NCI-H128 (cell line): ENCODE results near the gene KRT23.

Source experiments
- DNase-seq: peaks from one replicate; lab custom pipeline; 2025; ENCODE audit not compliant: unreplicated experiment; lab: John Stamatoyannopoulos, UW

Gene KRT23

GRCh38 chr17:40937384-40937819 lies at the start of gene KRT23:
TSS of gene KRT23 (minus strand) at chr17:40937646. CDS start at chr17:40936603, 1,043 bp downstream.
- DNase-seq: no peak

- no peak for DNase-seq
Measured at GRCh38 chr17:40986920-40987319, 49.5 kb upstream of the KRT23 start.

GRCh38 chr17:40984226-40984625 lies 46.8 kb upstream of the KRT23 start, which contains the start of gene KRT40:
TSS of gene KRT40 (minus strand) at chr17:40984326. CDS start at chr17:40984273, 53 bp downstream.
- DNase-seq: no peak

- no peak for DNase-seq
Measured at GRCh38 chr17:40981115-40981514, 43.7 kb upstream of the KRT23 start.

GRCh38 chr17:40980596-40980995 lies 43.1 kb upstream of the KRT23 start:
- no peak for DNase-seq

- no peak for DNase-seq
Measured at GRCh38 chr17:40980117-40980516, 42.7 kb upstream of the KRT23 start.

- no peak for DNase-seq
Measured at GRCh38 chr17:40978575-40979151, 41.2 kb upstream of the KRT23 start.

- no peak for DNase-seq
Measured at GRCh38 chr17:40975516-40975915, 38.1 kb upstream of the KRT23 start.

- DNase-seq: no peak
Measured at GRCh38 chr17:40974366-40974765, 36.9 kb upstream of the KRT23 start.

- DNase-seq: no peak
Measured at GRCh38 chr17:40967582-40967981, 30.1 kb upstream of the KRT23 start.

GRCh38 chr17:40966848-40967247 lies 29.4 kb upstream of the KRT23 start, which contains the start of gene KRT39:
TSS of gene KRT39 (minus strand) at chr17:40966948. CDS start at chr17:40966856, 92 bp downstream.
- DNase-seq: no peak

GRCh38 chr17:40963838-40964237 lies 26.4 kb upstream of the KRT23 start:
- no peak for DNase-seq

GRCh38 chr17:40962059-40962561 lies 24.7 kb upstream of the KRT23 start:
- no peak for DNase-seq

- no peak for DNase-seq
Measured at GRCh38 chr17:40961591-40961990, 24.1 kb upstream of the KRT23 start.

GRCh38 chr17:40960144-40960543 lies 22.7 kb upstream of the KRT23 start:
- DNase-seq: no peak

- DNase-seq: no peak
Measured at GRCh38 chr17:40958086-40958953, 20.9 kb upstream of the KRT23 start.

- no peak for DNase-seq
Measured at GRCh38 chr17:40956401-40957254, 19.2 kb upstream of the KRT23 start.

GRCh38 chr17:40953881-40954280 lies 16.4 kb upstream of the KRT23 start:
- DNase-seq: no peak

GRCh38 chr17:40952661-40953060 lies 15.2 kb upstream of the KRT23 start:
- no peak for DNase-seq

GRCh38 chr17:40952154-40952553 lies 14.7 kb upstream of the KRT23 start:
- DNase-seq: no peak

GRCh38 chr17:40951011-40951622 lies 13.7 kb upstream of the KRT23 start:
- DNase-seq: no peak
